ENCODE results near the gene TFCP2L1. TPM values are rescaled to one million over a fixed set of nuclear protein-coding genes. Genes with fewer than 3 reads are reported as not detected.
"Not testable (repeated sequence)": the region's sequence is repeated elsewhere in the genome, so short reads cannot be mapped to it uniquely, and the experiment has no call there.

Gene TFCP2L1
- total RNA-seq, 2 experiments from 2014 or later, result 0.06 to 0.14 TPM

DNA sequence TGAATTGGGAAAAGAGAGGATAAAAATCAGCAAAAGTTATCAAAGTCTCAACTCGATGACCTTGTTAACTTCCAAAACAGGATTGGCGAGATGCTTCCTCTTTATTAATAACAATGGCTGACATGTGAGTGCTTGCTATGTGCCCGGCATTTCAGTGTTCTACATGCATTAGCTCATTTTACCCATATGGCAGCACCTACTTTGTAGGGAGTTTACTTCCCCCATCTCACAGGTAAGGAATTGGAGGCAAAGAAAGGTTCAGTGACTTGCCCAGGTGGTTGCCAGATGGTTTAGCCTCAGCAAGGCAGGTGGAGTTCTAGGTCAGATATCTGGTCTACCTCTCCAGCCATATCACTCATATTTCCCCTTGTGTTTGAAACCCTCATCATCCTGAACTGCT, 12.4 kb downstream of the TFCP2L1 start:
- H3K9me3 Mint-ChIP-seq (ENCODE audit: low read depth), result no peaks in the 10 kb centered on the region
- no peaks in the 10 kb centered on the region for H3K36me3 Mint-ChIP-seq
- H3K27ac Mint-ChIP-seq, result no peak overlapping the region
- ATAC-seq (no peak), DNase-seq (no peak)
- H3K4me3 Mint-ChIP-seq, result no peak overlapping the region
- CTCF ChIA-PET, result no interaction called here
- no peaks in the 10 kb centered on the region for H3K4me1 Mint-ChIP-seq
- H3K27me3 Mint-ChIP-seq, result peaks cover 9% of the 10 kb centered on the region

- H3K4me1 Mint-ChIP-seq; DNase-seq; H3K36me3 Mint-ChIP-seq; H3K4me3 Mint-ChIP-seq; H3K27me3 Mint-ChIP-seq; H3K9me3 Mint-ChIP-seq (ENCODE audit: low read depth); ATAC-seq; CTCF ChIA-PET; H3K27ac Mint-ChIP-seq: not testable (repeated sequence)
These were observed 15.6 kb downstream of the TFCP2L1 start for GRCh38 chr2:121269436-121269835.

DNA sequence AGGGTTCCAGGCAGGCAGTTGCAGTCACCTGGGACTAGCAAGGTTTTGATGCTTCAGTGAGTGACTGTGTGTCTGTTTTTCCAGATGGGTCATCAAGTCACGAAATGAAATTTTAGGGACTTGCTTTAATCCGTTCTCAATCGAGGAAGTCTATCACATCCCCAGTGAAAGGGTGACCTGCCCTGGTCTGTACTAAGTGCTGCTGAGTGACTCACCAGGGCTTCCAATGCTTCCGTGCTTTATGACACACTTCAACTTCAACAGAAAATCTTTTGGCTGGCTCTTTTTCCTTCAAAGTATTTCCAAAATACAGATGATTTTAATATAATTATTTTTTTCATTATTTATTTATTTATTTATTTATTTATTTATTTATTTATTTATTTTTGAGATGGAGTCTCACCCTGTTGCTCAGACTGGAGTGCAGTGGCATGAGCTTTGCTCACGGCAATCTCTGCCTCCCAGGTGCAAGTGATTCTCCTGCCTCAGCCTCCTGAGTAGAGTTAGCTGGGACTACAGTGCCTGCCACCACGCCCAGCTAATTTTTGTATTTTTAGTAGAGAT, 18.4 kb downstream of the TFCP2L1 start:
- H3K9me3 Mint-ChIP-seq (ENCODE audit: low read depth), result no peaks in the 10 kb centered on the region
- H3K4me1 Mint-ChIP-seq, result no peaks in the 10 kb centered on the region
- no peaks in the 10 kb centered on the region for H3K36me3 Mint-ChIP-seq
- ATAC-seq (no peak), DNase-seq (no peak)
- H3K4me3 Mint-ChIP-seq, result no peak overlapping the region
- CTCF ChIA-PET, result no interaction called here
- no peak overlapping the region for H3K27ac Mint-ChIP-seq
- H3K27me3 Mint-ChIP-seq, result peaks cover 3% of the 10 kb centered on the region

DNA sequence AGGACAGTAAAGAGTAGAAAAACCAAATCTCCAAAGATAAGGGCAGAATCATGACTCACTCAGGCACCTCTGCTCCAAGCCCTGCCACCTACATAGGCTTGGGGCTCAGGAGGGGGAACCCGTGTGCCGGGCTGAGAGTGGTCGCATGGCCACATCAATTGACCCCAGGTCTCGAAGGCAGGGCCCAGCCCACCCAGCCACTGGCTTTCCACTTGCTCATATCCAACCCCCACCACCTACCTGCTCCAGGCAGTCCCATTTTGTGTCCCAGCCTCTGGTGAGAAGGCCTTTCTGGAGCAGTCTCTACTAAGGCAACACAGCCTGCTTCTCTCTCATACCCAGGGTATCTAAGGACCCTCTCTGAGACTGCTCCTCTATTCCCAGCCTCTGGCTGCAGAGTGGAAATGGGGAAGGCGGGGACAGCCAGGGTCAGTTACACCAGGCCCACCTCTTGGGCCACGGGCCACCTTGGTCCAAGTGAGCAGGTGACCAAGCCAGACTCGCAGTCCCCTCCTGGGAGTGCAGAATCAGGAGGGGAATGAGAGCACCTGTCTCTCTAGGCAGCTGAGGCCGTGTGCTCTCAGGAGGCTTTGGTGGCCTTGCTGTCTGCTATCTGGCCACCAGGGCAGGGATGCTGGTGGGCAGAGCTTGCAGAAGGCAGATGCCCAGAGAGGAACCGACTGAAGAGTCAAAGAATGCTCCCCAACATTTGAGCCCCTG, 20.8 kb downstream of the TFCP2L1 start:
- Mint-ChIP-seq H3K27me3 (no peaks in the 10 kb centered on the region), H3K4me1 (no peaks in the 10 kb centered on the region), H3K36me3 (no peaks in the 10 kb centered on the region), H3K27ac (no peak overlapping the region), H3K4me3 (no peak overlapping the region), H3K9me3 (ENCODE audit: low read depth) (no peaks in the 10 kb centered on the region)
- CTCF ChIA-PET, result no interaction called here
- ATAC-seq, result no peak
- DNase-seq, result no peak

- peaks cover 3% of the 10 kb centered on the region for H3K27me3 Mint-ChIP-seq
- no peaks in the 10 kb centered on the region for H3K9me3 Mint-ChIP-seq (ENCODE audit: low read depth)
- H3K27ac Mint-ChIP-seq, result no peak overlapping the region
- CTCF ChIA-PET, result no interaction called here
- no peaks in the 10 kb centered on the region for H3K36me3 Mint-ChIP-seq
- H3K4me1 Mint-ChIP-seq, result peaks cover 5% of the 10 kb centered on the region
- ATAC-seq, result no peak
- no peak overlapping the region for H3K4me3 Mint-ChIP-seq
- no peak for DNase-seq
These were observed 24.4 kb downstream of the TFCP2L1 start for GRCh38 chr2:121260370-121261154.

- Mint-ChIP-seq H3K4me1 (peaks cover 5% of the 10 kb centered on the region), H3K27me3 (peaks cover 3% of the 10 kb centered on the region), H3K4me3 (no peak overlapping the region), H3K36me3 (no peaks in the 10 kb centered on the region), H3K27ac (no peak overlapping the region), H3K9me3 (ENCODE audit: low read depth) (no peaks in the 10 kb centered on the region)
- ATAC-seq (no peak), DNase-seq (no peak)
- CTCF ChIA-PET, result no interaction called here
These were observed 27.0 kb downstream of the TFCP2L1 start for GRCh38 chr2:121258051-121258450.

GRCh38 chr2:121257480-121257840, 27.5 kb downstream of the TFCP2L1 start:
- no peaks in the 10 kb centered on the region for H3K9me3 Mint-ChIP-seq (ENCODE audit: low read depth)
- H3K27me3 Mint-ChIP-seq, result peaks cover 3% of the 10 kb centered on the region
- no peak overlapping the region for H3K27ac Mint-ChIP-seq
- H3K4me3 Mint-ChIP-seq, result no peak overlapping the region
- CTCF ChIA-PET, result no interaction called here
- H3K36me3 Mint-ChIP-seq, result no peaks in the 10 kb centered on the region
- H3K4me1 Mint-ChIP-seq, result peaks cover 5% of the 10 kb centered on the region
- ATAC-seq (peak; percentile 51), DNase-seq (no peak)

GRCh38 chr2:121256720-121257479, 28.1 kb downstream of the TFCP2L1 start:
- ATAC-seq (no peak), DNase-seq (no peak)
- H3K27ac Mint-ChIP-seq, result no peak overlapping the region
- no peaks in the 10 kb centered on the region for H3K9me3 Mint-ChIP-seq (ENCODE audit: low read depth)
- H3K4me3 Mint-ChIP-seq, result no peak overlapping the region
- no peaks in the 10 kb centered on the region for H3K36me3 Mint-ChIP-seq
- CTCF ChIA-PET, result no interaction called here
- H3K4me1 Mint-ChIP-seq, result peaks cover 5% of the 10 kb centered on the region
- peaks cover 3% of the 10 kb centered on the region for H3K27me3 Mint-ChIP-seq

DNA sequence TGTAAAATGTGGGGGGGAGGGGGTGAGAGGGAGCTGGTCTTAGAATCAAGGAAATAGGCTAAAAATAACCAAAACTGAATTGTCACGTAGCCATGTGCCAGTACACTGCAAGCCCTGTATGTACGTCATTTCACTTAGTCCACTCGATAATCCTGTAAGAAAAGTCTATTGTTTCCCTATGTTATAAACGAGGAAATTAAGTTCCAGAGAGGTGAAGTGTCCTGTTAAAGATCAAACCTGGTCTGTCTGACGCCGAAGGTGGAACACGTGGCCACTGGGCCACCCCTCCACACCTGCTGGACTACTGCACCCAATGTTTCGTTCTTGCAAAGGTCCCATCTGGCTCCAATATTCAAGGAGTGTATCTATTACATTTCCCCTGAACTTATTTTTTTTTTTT, 29.6 kb downstream of the TFCP2L1 start:
- CTCF ChIA-PET, result no interaction called here
- H3K36me3 Mint-ChIP-seq, result no peaks in the 10 kb centered on the region
- H3K4me3 Mint-ChIP-seq, result no peak overlapping the region
- no peaks in the 10 kb centered on the region for H3K9me3 Mint-ChIP-seq (ENCODE audit: low read depth)
- ATAC-seq (no peak), DNase-seq (no peak)
- H3K27me3 Mint-ChIP-seq, result peaks cover 3% of the 10 kb centered on the region
- no peak overlapping the region for H3K27ac Mint-ChIP-seq
- H3K4me1 Mint-ChIP-seq, result peaks cover 5% of the 10 kb centered on the region

DNA sequence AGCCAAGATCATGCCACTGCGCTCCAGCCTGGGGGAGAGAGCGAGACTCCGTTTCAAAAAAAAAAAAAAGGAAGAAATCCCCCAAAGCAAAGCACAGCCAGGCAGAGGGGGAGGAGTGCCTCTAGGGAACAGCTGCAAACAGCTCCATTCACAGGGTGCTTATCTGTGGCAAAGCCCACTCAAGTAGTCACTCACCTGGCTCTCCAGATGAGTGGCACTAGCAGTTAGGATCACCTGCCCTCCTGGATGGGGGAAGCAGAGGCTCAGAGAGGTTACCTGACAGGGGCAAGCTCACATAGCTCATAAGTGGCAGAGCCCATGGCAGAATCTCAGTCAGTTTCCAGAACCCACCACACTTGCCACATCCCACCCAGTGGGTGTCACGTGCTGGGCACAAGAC, 30.3 kb downstream of the TFCP2L1 start:
- no peak for DNase-seq
- peaks cover 3% of the 10 kb centered on the region for H3K27me3 Mint-ChIP-seq
- peaks cover 5% of the 10 kb centered on the region for H3K4me1 Mint-ChIP-seq
- H3K4me3 Mint-ChIP-seq, result no peak overlapping the region
- H3K36me3 Mint-ChIP-seq, result no peaks in the 10 kb centered on the region
- no peak for ATAC-seq
- CTCF ChIA-PET, result no interaction called here
- no peaks in the 10 kb centered on the region for H3K9me3 Mint-ChIP-seq (ENCODE audit: low read depth)
- H3K27ac Mint-ChIP-seq, result no peak overlapping the region

DNA sequence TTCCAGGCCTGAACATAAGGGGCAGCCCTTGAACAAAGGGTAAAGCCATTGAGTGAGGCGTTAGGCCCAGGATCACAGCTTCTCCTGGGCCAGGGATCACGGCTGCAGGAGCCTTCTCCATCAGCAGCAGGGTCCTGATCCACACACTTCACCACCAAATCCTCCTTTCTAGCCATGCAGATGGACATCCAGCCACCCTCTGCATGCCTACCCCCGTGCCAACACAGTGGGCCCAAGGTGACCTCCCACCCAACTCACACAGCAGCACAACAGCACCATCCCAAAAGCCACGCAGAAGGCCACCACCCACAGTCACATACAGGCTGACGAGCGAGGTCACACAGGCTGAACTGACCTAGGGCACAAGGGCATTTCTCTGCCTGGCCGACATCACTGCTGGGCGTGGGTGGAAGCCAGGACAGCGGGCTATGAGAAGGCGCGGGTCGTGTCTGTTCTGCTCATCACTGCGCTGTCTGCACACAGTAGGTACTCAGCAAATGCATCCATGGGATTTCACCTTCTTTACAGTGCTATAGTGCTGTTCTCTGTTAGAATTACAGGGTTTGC, 31.2 kb downstream of the TFCP2L1 start:
- no peak for ATAC-seq
- Mint-ChIP-seq H3K36me3 (no peaks in the 10 kb centered on the region), H3K27me3 (peaks cover 3% of the 10 kb centered on the region), H3K9me3 (ENCODE audit: low read depth) (no peaks in the 10 kb centered on the region), H3K4me1 (peaks cover 5% of the 10 kb centered on the region), H3K27ac (no peak overlapping the region), H3K4me3 (no peak overlapping the region)
- no peak for DNase-seq
- CTCF ChIA-PET, result no interaction called here

- DNase-seq, result no peak
- ATAC-seq, result no peak
- H3K27me3 Mint-ChIP-seq, result peaks cover 3% of the 10 kb centered on the region
- no peak overlapping the region for H3K4me3 Mint-ChIP-seq
- H3K27ac Mint-ChIP-seq, result no peak overlapping the region
- no peaks in the 10 kb centered on the region for H3K36me3 Mint-ChIP-seq
- CTCF ChIA-PET, result no interaction called here
- peaks cover 5% of the 10 kb centered on the region for H3K4me1 Mint-ChIP-seq
- no peaks in the 10 kb centered on the region for H3K9me3 Mint-ChIP-seq (ENCODE audit: low read depth)
These were observed 31.9 kb downstream of the TFCP2L1 start for GRCh38 chr2:121253021-121253673.

- Mint-ChIP-seq H3K27me3 (no peaks in the 10 kb centered on the region), H3K27ac (no peak overlapping the region), H3K4me3 (no peak overlapping the region), H3K4me1 (no peaks in the 10 kb centered on the region), H3K9me3 (ENCODE audit: low read depth) (no peaks in the 10 kb centered on the region), H3K36me3 (no peaks in the 10 kb centered on the region)
- no peak for ATAC-seq
- CTCF ChIA-PET, result no interaction called here
- DNase-seq, result no peak
These were observed 33.5 kb downstream of the TFCP2L1 start for GRCh38 chr2:121251497-121251896.

All from activated CD8-positive, alpha-beta memory T cell treated with anti-CD3 and anti-CD28 coated beads, Interleukin-2, amount 10 ng/mL, durations not matched to agents 7 days and 5 days (primary cell).